ENCODE measurements around the gene BIRC7.
A peak's percentile ranks its signal among the peaks of the same experiment; 100 is the strongest.

Gene BIRC7

GRCh38 chr20:63216041-63216848 is 19.5 kb upstream of the BIRC7 start, which contains the start of gene YTHDF1:
Gene YTHDF1 (minus strand): TSS chr20:63216131. CDS start chr20:63215892, 239 bp downstream.
- TF ChIP-seq CTCF (IDR thresholded peaks at IDR 0.05; ENCODE audit: low read depth, low read length, missing control alignments) = no peak
- peak within 1 kb of the TSS; percentile 82 for H3K4me3 ChIP-seq (ENCODE audit: low read depth, low read length)
- DNase-seq (ENCODE audit: low read depth) = peak; percentile 83

- TF ChIP-seq CTCF (IDR thresholded peaks at IDR 0.05; ENCODE audit: low read depth, low read length, missing control alignments) = no peak
- H3K4me3 ChIP-seq (ENCODE audit: low read depth, low read length) = peak overlapping the region; percentile 60
- no peak for DNase-seq (ENCODE audit: low read depth)
These were observed 18.7 kb upstream of the BIRC7 start for GRCh38 chr20:63216849-63217471.

DNA sequence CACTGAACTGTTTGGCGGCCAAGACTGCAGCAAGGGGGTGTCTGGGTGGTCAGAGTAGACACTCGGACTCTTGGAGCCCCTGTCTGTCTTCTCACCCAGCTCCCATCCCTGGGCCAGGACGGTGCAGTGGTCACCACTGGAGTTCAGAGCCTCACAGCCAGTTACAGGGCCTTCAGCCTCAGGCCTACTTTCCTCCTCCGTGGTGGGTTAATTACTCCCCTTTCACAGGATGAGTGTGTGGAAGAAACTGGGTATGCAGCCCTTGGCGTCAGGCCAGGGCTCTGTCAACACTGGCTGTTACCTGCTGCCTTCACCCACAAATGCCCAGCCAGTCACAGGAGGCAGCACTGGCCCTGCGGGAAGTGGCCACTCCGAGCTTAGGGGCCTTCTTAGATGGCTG is 18.0 kb upstream of the BIRC7 start:
- no peak overlapping the region for H3K4me3 ChIP-seq (ENCODE audit: low read depth, low read length)
- no peak for DNase-seq (ENCODE audit: low read depth)
- TF ChIP-seq CTCF (IDR thresholded peaks at IDR 0.05; ENCODE audit: low read depth, low read length, missing control alignments) = no peak

DNA sequence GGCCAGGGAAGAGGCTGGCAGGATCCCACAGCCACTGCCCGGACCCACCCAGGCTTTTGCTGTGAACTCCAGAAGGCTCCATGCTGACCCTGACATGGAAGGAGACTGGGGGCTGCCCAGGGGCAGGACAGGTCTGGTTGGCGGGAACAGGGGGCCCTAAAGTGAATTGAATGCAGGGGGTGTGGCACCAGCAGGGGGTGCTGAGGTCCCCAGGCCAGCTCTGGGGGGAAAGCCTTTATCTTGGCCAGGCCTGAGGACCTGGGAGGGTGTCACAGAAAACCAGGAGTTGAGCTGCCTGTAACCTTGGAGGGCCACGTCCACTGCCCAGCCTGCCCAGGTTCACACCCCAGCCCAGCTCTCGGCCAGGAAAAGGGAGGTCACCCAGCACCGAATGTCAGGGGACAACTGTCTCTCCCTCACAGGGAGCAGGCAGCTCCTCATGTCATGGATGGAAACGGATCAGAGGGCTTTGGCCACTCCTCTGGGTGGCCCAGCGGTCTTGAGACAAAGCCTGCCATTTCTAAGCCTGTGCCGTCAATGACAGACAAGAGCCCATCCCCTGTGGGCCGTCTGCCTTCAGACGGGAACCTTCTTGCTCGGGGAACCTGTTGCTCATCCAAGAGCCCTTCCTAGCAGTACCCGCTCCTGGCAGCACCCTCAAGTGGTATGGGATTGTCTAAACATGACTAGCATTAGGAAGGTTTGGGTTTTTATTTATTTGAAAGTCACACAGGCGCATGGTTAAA is 16.8 kb upstream of the BIRC7 start:
- TF ChIP-seq CTCF (IDR thresholded peaks at IDR 0.05; ENCODE audit: low read depth, low read length, missing control alignments) = peak; percentile 13
- DNase-seq (ENCODE audit: low read depth) = no peak
- H3K4me3 ChIP-seq (ENCODE audit: low read depth, low read length) = no peak overlapping the region

DNA sequence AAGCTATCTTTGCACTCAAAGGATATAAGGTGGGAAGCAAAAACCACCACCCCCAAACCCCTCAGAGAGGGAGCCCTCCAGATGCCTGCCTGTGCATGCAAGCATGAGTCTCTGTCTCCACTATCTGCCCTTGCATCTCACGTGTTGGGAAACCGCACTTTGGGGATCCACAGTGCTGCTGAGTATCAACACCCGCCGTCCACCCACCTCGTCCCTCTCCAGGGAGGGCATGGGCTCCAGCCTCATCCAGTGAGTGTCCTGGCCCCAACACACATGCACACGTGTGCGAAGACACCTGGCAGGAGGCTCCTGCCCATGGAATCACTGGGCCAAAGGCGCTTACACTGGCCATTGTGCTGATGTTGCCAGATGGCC is 16.3 kb upstream of the BIRC7 start:
- no peak overlapping the region for H3K4me3 ChIP-seq (ENCODE audit: low read depth, low read length)
- DNase-seq (ENCODE audit: low read depth) = no peak
- no peak for TF ChIP-seq CTCF (IDR thresholded peaks at IDR 0.05; ENCODE audit: low read depth, low read length, missing control alignments)

DNA sequence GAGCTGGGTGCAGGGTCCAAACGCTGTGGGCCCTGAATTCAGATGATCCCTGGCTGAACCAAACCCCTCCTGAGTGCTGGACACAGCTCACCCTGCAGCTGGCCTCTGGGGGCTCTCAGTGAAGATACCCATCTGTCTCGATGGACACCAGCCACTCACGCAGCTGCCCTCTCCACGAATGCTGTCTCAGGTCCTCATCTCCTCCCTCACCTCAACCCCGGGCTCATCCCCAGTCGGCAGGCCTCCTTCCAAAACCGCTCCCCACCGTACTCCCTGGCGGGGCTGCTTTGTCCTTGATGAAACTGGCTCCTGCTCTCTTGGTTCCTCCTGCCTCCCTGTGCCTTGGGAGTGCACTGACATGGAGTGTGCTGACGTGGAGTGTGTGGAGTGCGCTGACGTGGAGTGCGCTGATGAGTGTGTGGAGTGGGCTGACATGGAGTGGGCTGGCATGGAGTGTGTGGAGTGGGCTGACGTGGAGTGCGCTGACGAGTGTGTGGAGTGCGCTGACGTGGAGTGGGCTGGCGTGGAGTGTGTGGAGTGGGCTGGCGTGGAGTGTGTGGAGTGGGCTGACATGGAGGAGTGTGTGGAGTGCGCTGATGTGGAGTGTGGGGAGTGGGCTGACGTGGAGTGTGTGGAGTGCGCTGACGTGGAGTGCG is 15.7 kb upstream of the BIRC7 start:
- H3K4me3 ChIP-seq (ENCODE audit: low read depth, low read length) = no peak overlapping the region
- no peak for DNase-seq (ENCODE audit: low read depth)
- no peak for TF ChIP-seq CTCF (IDR thresholded peaks at IDR 0.05; ENCODE audit: low read depth, low read length, missing control alignments)
